Stimulated activated CD8-positive, alpha-beta memory T cell treated with anti-CD3 and anti-CD28 coated beads, Interleukin-12 subunit alpha, Interleukin-12 subunit beta, amount 100 ng/mL, for 24 hours (primary cell): Measurements from ENCODE around the gene TPP2.

ENCODE experiments used
- DNase-seq: peaks from one replicate; pipeline ENCODE4 v3.0.0-alpha.2; 2020; ENCODE audit errors: extremely low read depth

Gene TPP2

GRCh38 chr13:102596147-102597028 lies at the start of gene TPP2:
TPP2 (plus strand) TSS chr13:102596986; CDS start chr13:102597039, 53 bp downstream.
- peak; percentile 96 for DNase-seq

DNA sequence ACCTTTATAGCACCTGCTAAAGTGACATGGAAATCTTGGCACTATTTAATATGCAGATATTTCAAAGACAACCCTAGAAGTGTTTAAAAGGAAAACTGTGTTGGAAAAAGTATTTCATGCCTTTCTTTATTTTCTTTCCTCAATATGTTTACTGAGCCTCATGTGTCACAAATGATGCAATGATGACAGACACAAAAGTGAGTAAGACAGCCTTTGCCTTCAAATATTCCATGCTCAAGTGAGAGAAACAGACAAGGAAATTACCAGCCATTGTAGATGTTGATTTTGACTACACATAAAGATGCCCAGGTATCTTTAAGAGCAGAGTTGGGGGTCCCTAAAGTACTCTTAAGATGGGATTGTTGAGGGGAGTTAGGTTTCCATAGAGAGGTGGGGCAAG lies 48.0 kb upstream of the TPP2 start:
- DNase-seq: no peak

DNA sequence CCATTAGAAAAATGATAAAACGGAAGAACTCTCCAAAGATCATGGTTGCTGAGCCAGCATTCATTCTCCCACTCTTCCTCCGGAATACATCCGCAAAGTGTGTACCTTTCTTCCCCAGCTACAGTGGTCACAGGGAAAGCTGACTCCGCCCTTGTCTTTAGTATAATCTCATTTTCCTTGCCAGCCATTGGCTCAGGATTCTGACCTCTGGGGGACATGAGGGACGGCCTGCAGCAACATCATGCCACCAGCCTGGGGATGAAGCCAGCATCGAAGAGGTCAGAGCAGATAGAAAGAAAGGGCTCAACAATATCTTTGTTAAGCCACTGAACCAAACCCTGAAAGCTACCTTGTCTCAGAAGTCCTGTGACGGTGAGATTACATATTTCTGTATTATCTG lies 46.3 kb upstream of the TPP2 start:
- no peak for DNase-seq

DNA sequence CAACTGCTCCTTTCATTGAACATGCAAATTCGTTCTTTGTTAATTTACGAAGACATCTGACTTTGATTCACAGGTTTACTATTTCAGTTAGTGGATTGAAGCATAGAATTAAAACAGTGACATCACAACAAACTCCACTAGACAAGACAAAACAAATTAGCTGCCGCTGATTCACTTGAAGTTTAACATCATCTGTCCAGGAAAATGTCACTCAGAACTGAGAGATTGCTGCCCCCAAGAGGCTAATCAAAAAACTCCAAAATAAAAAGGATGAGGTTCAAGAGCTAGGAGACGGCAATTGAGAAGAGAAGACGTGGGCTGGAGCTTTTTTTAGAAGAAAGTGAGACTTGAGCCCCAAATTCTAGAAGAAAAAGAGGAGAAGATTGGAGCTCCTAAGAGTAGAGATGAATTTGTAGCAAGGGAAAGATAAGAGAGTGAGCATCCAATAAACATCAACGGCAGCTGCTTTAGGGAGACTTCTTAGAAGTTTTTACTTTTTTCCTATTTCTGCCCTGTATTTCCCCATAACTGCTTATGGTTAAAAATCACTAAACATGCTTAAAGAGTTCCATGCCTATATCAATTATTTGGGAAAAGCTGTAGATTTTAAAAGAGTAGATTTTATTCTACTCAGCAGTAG lies 40.8 kb upstream of the TPP2 start:
- no peak for DNase-seq

- DNase-seq: no peak
Observed at GRCh38 chr13:102556806-102557205, 40.0 kb upstream of the TPP2 start.

DNA sequence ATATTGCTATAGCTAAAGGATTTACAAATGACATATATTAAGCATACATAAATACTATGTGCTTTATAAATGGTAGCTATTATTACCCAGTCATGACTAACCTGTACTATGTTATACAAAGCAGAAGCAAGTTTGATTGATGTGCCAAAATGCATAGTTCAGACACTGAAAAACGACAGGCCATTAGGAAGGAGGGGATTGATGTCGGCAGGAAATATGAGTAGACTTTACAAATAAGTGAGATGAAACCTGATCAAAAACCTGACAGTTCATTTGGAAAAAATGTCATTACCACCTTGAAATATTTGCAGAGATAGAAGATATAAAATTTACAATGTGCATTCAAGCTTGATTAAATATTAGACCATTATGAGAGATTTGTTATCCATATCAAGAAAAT lies 38.8 kb upstream of the TPP2 start:
- DNase-seq: no peak

GRCh38 chr13:102561933-102562332 lies 34.9 kb upstream of the TPP2 start:
- DNase-seq: no peak

GRCh38 chr13:102563267-102563666 lies 33.5 kb upstream of the TPP2 start:
- DNase-seq: no peak

- DNase-seq: no peak
Observed at GRCh38 chr13:102564564-102564963, 32.2 kb upstream of the TPP2 start.

DNA sequence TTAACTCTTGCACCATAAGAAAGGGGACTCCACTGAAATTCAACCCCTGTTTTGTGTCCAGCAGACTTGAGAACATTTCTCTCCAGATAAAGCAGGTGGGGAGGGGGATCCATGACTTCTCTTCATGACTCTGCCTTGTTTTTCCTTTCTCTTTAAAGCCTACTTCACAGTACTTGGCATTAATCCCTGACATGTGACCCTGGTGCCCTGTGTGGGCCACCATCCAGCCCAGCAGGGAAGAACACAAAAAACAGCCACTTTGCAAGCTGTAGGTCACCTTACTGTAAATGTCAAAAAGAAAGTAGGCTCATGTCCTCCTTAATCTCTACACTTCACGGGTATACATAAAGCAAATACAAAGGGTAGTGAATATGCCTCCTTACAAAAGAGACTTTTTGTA lies 30.3 kb upstream of the TPP2 start:
- DNase-seq: no peak

DNA sequence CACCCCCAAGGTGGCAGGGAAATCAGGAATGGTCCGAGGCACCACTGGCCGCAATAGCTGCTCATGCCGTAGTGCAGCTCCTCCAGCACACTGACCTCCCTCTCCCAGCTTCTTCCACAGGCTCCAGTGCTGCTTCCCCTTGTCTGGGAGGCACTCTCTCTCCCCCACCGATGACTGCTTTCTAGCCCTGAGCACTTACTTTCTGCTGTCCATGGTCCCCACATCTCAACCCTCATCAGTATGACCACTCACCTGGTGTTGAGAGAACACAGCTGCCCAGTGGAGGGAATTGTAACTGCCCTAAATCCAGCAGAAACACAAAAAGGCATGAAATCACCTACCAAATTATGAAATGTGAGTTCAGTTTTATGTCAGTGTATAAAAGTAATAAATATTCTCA lies 28.9 kb upstream of the TPP2 start:
- no peak for DNase-seq

- DNase-seq: no peak
Observed at GRCh38 chr13:102569488-102569887, 27.3 kb upstream of the TPP2 start.

- no peak for DNase-seq
Observed at GRCh38 chr13:102571075-102571474, 25.7 kb upstream of the TPP2 start.

GRCh38 chr13:102572323-102572722 lies 24.5 kb upstream of the TPP2 start:
- DNase-seq: no peak

GRCh38 chr13:102580552-102581169 lies 16.1 kb upstream of the TPP2 start:
- DNase-seq: no peak

GRCh38 chr13:102582256-102582655 lies 14.5 kb upstream of the TPP2 start:
- no peak for DNase-seq

GRCh38 chr13:102584434-102584833 lies 12.4 kb upstream of the TPP2 start:
- no peak for DNase-seq

- no peak for DNase-seq
Observed at GRCh38 chr13:102586615-102587014, 10.2 kb upstream of the TPP2 start.

DNA sequence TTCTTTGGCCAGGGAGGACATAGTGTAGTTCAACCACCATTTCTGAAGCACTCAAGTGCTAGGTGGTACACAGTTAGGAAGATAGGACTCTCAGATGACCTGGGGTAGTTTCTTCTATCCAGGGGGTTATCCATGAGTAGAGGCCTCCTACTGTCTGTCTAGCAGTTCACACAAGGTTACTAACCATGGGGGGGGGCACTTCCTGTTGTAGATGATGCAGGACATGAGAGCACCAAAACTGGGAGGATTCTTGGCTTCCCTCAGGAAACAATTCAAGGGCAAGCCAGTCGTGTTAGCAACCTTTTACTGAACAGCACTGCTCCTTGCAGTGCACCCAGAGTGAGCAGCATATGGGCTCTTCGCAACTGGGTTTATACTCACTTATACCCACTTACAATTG lies 8.9 kb upstream of the TPP2 start:
- no peak for DNase-seq

GRCh38 chr13:102589301-102589822 lies 7.4 kb upstream of the TPP2 start:
- DNase-seq: no peak

- DNase-seq: peak; percentile 53
Observed at GRCh38 chr13:102591988-102592781, 4.6 kb upstream of the TPP2 start.

DNA sequence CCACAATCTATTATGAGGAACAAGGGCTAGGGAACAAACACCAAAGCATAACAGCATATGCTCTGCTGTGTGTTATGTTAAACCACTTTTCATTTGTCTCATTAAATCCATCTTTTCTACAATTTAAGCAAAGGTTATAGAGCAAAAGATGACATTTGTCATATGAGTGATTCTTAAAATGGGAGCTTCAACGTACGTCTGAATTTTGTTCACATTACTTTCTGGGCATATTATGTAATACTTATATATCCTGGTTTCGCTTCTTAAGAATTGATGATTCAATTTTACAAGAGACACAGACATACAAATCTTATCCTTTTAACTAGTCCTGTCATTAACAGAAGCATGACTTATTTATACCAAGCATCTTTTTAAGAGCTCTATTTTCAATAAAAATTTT lies 3.3 kb upstream of the TPP2 start:
- no peak for DNase-seq
